ENCODE results near the gene BCL2L11.

The BCL2L11 gene

DNA sequence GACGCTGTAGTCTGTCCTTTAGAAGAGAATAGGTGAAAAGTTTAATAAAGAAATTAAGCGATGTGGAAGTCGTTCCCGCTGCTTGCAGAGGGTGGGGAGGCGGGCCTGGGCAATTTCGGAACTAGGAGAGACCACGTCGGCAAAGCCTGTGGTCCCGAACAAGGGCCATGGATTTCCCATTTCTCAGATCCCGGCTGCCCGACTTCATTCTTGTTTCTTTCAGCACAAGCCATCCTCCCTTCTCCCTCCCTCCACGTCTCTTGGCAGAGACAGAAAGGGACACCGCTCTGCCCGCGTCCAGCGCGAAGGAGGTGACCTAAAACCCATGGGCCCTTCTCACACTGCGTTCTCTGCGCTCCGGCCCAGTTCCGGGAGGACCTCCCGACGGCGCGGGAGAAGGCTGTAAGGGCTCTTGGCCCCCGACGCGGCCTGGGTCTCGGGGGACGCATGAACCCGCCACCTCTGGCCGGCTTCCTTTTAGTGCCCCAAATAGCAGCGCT is 2.2 kb upstream of the BCL2L11 start:
- no peak for DNase-seq

DNA sequence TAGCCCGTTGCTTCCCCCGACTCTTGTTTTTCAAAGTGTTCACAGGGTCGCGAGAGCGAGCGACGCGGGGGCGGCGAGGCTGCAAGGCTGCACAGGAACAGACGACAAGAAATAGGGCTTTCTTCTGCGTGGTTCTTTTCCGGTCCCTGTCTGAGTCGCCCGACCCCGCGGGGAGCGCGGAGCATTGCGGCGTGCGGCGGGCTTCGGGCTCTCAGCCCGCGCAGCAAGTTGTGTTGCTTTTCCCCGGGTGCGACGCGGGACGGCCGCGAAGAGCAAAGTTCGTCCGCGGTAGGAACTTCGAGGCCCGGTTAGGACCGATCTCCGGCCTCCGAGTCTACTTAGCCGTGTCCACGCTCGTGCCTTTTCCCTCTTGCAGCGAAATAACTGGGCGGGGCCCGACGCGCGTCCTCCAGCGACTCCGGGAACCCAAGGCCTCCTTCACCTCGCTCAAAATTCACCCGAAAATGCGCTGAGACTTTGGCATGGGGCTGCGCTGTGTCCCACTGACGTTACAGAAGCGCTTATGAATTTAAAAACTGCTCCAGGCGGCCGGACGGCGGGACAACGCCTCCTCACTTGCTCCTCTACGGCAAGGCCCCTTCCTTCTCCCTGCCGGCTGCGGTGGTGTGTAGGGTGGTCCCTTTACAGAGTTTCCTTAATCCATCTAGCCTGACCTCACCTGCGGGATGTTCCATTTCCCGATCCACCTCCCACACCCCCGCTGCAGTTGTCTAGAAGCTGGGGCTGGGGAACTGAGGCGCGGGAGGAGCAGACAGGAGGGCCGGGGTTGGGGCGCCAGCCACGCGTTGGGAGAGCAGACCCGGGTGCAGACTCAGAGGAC is 1.5 kb upstream of the BCL2L11 start:
- no peak for DNase-seq

DNA sequence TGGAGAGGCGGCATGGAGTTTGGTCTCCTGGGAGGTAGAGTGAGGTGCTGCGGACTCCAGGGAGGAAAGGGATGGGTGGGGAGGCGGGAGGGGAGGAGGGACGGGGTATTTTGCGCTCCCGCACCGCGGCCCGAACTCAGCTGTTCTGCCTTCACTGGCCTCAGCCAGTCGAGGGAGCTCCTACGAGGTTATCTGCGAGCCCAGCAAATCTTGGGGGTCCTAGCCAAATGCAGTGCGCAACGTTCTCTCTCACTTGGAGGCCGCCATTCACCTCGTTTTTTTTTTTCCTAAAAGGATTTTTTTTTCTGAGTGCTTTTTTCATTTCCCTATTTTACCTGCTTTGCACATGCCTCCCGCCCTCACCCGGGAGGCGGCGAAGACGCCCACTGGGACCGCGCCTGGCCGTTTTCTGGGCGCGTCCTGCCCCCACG is 877 bp upstream of the BCL2L11 start:
- DNase-seq: no peak

DNA sequence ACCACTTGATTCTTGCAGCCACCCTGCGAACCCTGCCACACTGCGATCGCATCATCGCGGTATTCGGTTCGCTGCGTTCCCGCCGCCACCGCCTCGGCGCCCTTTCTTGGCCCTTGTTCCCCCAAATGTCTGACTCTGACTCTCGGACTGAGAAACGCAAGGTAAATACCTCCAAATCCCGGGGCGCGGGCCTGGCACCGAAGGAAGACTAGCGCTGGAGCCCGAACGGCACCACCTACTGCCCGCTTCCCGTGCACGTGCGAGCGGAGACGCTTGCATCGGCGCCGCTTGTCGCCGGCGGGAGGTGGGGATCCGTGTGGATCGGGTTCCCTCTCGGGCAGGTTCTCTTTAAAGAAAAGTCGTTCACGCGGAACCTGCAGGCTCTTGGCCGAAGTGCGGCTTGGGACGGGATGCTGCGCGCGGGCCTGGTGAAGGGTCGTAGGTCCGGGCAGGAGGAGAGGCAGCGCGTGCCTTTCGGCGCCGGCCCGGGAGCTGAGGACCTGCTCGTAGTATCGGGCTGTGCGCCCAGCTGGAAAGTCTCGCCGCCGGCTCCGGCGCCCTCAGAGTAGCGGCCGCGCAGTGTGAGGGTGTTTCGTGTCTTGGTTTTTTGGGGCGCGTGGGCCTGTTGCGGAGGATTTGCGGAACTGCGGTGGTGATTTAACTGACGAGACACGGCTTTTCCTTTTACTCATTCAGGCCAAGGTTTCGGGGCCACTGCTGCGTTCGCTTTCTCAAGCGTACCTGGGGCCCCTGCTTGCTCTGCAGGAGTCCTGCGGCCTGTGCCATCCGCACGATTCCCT is 514 bp downstream of the BCL2L11 start:
- peak; percentile 54 for DNase-seq

DNA sequence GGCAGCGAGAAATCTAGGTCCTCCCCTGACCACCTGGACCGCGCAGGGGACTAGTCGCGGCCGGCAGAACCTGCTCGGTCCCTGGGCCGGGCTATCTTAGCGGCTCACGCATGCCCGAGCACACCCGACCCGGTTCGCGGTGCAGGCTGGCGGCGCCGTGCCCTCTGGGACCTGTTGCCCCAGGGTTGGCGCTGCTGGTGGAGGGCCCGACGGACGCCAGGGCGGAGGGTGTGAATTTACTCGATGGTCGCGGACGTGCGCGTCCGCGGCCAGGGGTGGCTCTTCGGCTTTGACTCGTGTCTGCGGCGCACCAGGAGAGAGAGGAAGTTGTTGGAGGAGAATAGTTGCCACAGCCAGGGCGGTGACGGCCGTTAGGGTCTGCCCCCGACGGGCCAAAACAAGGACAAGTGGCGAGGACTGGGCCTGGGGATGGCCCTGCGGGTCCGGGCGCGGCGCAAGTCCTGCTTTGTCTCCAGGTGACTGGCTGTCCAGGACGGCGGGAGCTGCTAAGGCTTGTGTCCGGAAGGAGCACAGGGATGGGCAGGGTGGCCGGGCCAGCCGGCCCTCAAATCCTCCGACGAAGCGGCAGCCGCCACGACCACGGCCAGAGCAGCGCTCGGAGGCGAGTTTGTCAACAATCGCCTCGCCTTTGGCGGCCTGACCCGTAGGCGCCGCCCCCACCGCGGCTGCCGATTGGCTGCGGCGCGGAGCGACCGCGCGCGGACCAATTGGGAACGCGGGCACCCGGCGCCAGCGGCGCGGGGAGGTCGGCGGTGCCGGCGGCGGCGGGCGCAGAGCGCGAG is 1.3 kb downstream of the BCL2L11 start:
- DNase-seq: peak; percentile 81

DNA sequence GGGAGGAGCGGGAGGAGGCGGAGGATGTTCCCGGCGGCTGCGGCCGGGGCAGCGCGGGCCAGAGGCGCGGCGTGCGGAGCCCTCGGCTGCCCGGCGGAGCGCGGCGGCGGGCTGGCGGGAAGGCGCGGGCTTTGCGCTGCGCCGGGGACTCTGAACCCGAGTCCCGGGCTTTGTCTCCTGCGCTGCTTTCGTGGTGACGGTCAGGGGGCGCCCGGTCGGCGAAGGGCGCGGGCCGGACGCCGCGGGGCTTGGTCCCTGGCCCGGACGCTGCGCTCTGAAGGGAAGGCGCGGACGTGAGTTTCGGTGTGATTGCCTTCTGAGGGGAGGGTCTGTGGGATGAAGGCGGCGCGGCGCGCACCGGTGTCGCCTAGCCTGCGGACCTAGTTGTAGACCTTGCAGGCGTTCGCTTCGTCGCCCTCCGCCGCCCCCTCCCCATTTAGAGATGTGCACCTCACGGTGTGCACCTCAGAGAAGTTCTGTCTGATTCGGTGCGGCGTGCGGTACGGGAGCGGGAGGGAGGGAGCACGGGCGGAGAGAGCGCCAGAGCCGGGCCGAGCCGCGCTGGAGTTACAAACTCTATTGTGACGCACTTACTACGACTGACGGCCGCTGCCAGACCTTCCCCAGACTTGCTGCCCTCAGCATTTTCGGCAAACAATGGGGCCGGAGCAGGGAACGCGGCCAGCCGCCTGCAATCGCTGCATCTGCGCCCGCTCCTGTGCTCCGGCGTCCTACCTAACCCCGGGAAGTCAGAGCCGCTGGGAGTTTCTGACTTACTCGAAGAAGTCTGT is 2.1 kb downstream of the BCL2L11 start:
- DNase-seq: peak; percentile 45

DNA sequence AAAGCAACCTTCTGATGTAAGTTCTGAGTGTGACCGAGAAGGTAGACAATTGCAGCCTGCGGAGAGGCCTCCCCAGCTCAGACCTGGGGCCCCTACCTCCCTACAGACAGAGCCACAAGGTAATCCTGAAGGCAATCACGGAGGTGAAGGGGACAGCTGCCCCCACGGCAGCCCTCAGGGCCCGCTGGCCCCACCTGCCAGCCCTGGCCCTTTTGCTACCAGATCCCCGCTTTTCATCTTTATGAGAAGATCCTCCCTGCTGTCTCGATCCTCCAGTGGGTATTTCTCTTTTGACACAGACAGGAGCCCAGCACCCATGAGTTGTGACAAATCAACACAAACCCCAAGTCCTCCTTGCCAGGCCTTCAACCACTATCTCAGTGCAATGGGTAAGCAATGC is 3.0 kb downstream of the BCL2L11 start:
- DNase-seq: no peak

DNA sequence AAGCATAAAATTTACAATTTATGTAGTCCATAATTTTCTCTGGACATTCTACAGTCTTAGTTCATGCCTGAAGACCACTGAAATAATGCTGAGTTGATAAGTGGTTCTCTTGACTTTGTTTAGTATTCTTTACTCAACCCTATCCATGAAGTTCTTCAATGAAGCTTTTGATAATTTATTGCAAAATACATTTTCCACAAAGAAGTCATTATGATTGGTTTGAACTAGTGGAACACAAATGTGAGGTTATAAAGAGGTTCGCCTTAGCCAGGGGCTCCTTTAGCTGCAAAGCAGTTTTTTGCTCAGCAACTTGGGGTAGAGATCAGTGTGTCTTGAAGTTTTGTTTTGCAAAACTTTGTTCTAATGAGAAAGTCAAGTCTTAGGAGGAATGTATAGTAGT is 5.9 kb downstream of the BCL2L11 start:
- DNase-seq: no peak

DNA sequence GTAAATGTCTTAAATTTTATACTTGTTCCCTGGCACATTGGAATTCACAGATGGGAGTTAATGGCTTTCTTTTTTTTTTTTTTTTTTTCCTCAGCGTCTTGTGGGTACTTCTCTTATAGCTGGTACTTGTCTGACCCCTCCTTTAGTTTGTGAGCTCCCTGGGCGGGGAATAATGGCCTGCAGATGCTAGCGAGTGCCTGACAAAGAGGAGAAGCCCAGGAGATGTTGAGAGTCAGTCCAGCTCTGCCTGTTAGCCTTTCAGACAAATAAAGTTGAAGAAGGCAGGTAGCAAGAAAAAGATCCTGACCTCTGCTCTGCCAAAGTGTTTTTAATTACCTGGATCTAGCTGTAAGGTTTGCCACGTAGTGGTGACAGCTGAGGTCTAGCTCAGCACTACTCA is 6.6 kb downstream of the BCL2L11 start:
- no peak for DNase-seq

DNA sequence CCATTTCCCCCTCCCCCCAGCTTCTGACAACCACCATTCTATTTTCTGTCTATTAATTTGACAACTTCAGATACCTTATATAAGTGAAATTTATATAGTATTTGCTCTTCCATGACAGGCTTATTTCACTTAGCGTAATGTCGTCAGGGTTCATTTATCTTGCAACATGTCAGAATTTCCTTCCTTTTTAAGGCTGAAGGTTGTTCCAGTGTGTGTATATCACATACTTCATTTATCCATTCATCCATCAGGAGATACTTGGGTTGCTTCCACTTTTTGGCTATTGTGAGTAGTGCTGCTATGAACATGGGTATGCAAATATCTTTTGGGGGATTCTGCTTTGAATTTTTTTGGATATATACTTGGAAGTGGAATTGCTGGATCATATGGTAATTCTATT is 7.4 kb downstream of the BCL2L11 start:
- DNase-seq: no peak

DNA sequence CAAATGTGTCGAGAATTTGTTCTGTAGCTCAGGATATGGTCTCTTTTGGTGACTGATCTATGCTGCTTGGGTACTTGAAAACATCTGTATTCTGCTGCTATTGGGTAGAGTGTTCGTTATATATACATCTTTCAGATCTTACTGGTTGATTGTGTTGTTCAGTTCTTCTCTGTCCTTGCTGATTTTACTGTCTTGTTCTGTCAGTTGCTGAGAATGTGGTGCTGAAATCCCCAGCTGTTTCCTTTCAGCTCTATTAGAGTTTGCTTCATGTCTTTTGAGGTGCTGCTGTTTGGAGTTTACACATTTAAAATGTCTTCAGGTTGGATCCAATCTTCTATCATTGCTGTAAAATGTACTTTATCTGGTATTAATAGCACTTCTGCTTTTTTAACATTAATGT is 12.9 kb downstream of the BCL2L11 start:
- DNase-seq: no peak

DNA sequence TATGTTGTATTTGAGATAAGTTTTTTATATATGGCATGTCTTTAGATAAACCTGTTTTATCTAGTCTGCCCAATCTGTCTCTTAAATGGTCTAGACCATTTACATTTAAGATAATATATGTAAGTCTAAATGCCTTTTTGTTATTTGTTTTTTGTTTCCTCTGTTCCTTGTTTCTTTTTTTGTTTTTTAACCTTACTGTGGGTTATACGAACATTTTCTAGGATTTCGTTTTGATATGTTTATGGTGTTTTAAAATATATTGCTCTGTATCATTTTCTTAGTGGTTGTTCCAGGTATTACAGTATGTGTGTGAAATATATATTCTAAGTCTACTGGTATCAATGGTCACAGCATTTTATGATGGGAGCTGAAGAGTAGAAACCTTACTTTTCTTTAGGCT is 13.3 kb downstream of the BCL2L11 start:
- no peak for DNase-seq

DNA sequence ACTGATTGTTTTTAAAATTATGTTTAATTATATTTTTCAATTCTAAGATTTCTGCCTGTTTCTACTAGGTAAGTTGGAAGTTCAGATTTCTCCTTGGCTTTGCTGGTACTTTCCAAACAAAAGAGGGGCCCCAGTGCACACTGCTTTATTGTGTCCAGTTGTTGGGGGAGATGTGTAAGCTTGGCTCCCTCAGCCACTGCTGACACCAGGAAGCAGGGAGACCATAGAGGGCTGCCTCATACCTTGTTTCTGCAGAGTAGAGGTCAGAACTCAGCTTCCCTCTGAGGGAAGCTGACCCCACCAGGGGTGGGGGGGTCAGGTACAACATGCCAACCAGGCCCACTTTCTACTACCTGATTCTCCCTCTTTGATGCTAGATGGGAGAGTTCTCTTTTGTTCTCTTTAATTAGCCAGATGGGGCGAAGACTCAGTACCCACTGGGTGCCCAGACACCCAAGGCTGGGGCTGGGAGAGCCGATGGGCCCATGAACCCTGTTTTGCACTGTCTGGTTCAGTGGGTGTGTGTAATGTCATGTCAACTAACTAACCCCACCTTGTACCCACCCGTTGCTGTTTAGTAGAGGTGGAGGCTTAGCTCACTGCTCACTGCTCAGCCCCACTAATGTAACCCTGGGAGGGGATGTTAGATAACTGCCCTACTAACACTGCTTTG is 14.7 kb downstream of the BCL2L11 start:
- DNase-seq: no peak

DNA sequence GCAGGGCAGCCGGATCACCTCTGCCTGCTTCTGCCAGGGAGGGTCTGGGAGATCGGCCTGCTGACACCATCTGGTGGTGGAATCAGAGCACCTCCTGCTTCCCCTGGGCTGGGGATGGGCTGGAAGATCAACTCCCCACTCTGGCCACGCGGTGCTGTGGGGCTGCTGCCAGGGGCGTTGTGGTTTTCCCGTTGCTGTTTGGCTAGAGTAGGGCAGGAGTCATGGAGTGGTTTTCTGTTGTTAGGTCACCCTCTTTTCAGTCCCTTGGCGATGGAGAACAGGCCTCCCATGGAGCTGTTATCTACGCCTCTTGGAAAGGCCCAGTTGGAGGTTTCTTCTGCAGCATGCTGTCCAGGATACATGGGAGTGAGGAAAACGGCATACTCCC is 15.2 kb downstream of the BCL2L11 start:
- DNase-seq: no peak

DNA sequence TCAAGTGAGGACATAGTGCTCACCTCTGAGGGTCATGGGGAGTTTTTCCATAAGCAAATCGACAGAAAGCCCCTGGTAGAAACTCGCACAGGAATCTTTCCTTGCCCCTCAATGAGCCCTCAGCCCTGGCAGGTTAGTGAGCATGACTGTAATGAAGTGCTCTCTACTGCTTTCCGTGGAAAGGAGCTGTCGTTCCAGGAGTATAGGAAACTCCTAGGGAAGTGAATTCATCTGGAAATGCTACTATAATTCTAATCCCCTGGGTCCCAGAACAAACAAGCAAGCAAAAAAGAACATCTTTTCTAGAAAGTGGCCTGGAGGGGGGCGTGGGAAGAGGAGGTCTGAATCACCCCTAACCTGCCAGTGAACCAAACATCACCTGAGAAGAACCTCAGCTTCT is 18.1 kb downstream of the BCL2L11 start:
- no peak for DNase-seq

DNA sequence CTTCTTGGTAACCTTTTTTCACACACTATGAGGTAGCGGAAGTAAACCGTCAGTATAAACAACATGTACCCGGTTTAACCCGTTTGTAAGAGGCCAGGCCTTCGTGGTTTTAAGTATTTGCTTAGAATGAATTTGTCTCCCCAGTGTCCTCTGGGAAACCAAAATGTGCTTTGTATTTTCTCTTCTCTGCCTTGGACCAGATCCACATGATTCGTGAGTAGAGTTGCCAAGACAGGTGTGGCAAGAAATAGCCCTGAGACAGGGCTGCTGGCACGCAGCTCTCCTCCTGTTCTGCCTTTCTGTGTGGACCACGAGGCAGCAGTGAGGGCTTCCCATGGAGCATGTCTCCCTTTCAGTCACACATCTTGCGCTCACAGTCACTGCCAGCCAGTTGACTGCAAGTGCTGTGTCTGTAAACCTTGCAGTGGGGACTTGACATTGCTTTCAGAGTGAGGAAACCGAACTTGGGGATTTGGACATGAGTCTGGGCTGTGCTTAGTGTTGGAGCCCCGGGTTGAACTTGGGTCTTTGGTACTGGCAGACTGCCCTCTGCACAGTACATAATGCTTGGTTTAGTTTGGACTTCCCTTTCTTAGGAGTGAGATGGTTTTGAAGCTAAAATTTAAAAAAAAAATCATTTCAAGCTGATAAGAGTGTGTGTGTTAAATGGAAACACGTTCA is 19.1 kb downstream of the BCL2L11 start:
- no peak for DNase-seq

DNA sequence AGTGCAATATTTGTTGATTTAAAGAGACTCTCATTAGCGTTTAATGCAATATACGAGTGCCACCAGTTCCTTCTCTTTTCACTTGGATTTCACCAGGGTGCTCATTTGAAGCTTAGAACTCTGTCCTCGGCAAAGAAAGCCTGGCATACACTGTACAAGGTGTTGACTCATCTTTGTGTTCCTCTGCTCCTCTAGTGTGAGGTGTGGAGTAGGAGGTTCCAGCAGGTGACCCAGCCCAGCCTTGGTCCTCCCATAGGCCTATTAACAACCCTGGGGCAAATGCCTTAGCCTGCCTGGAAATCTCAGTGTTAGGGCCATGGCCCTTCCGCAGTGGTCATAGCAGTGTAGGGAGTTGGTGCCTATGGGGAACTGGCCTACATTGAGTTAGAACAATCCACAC is 20.1 kb downstream of the BCL2L11 start:
- no peak for DNase-seq

DNA sequence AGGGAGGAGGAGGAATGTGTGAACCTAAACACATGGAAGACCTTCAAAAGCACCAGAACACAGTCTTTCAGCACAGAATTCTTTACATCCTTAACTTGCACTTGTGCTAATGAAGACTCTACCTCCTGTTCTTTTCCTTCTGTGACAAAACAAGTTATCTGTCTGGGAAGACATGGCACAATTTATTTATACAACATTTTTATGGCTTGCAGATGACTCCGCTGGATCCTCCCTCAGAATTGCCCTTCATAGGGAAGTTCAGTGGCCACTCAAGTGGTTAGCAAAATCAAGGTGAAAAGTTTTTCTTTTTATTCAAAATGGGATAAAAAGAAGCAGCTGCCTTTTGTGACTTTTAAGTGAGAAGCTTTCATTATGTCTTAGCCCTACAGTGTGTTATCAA is 21.4 kb downstream of the BCL2L11 start:
- no peak for DNase-seq

DNA sequence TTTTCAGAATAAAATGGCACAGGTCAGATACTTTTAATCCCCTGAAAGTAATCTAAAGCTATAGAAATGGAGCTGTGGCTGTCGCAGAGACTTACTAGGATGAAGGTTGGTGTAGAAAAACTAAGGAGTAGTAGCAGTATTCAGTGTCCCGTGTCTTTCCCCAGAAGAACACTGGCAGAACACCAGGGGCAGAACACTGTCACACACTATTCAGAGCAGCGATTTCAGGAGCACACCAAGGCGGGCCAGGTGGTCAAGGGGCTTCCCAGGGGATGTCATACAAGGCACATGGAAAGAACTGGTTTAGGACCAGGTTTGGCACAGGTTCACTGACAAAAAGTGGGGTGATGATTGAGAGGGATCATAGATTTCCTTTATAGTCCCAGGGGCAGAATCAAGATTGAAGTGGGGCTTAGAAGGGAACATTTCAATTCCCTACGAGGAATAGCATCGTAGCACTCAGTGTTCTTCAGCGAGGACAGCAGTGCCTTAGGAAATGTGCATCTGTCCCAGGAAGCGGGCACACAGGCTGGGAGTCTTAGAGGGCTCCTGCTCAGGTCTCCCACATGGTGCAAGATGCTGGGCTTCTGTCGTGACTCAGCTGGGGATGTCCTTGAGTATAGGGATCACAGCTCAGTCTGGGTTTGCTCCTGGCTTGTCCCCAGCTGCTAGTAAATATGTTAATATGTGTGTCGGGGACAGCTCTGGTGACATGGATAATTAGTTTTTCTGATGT is 22.6 kb downstream of the BCL2L11 start:
- DNase-seq: no peak

DNA sequence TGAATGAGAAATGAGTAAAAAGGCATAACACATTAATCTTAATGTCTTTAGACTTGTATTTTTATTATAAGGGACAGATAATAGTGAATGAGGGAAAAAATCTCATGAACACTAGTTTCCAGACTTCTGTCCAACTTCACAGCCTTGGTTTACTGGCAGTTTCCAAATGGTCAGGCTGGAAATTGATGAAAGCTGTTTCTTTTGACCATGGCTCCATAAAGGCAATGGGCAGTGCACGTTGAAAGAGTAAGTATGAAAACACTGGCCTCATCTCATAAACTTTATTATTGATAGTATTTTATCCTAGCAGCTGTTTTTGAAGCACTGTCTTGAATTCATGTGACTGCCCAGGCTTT is 23.1 kb downstream of the BCL2L11 start:
- no peak for DNase-seq

Data from NCI-H526 treated with DMSO at 0.1 percent for 48 hours (cell line).